Nephron (organoid): ENCODE results near the gene MMP14.

ENCODE experiments used
- H3K27ac Mint-ChIP-seq, 3 experiments: 2 replicates each; pipeline ENCODE4 v1.8.0; 2020; ENCODE audit warnings: mixed read lengths in 3 of 3, mild to moderate bottlenecking in 2 of 3, moderate library complexity in 1 of 3
- H3K27me3 Mint-ChIP-seq: 2 replicates; pipeline ENCODE4 v1.8.0; 2021; ENCODE audit warnings: low read depth, mild to moderate bottlenecking, moderate library complexity, mixed read lengths
- H3K36me3 Mint-ChIP-seq: 2 replicates; pipeline ENCODE4 v1.8.0; 2020; ENCODE audit warnings: low read depth, mixed read lengths
- H3K4me1 Mint-ChIP-seq: 2 replicates; pipeline ENCODE4 v1.8.0; 2020; ENCODE audit warnings: mixed read lengths
- H3K4me3 Mint-ChIP-seq, 3 experiments: 2 replicates each; pipeline ENCODE4 v1.8.0; 2020; ENCODE audit warnings: mild to moderate bottlenecking in 3 of 3, mixed read lengths in 3 of 3, moderate library complexity in 2 of 3
- H3K9me3 Mint-ChIP-seq: 2 replicates; pipeline ENCODE4 v1.8.0; 2020; ENCODE audit warnings: mixed read lengths
- CTCF ChIP-seq, 3 experiments: fragments of 200-600 bp; sonication (generic); IDR thresholded peaks; one replicate each; pipeline ENCODE4 v1.5.0; 2021; ENCODE audit warnings: antibody characterized with exemption in 3 of 3; ENCODE audit not compliant: unreplicated experiment in 3 of 3

The MMP14 gene

GRCh38 chr14:22837114-22837749 lies 847 bp downstream of the MMP14 start:
- no peaks in the 10 kb centered on the region for H3K27me3 Mint-ChIP-seq
- peak overlapping the region; percentile 95 to 99 (median 97) for H3K4me3 Mint-ChIP-seq
- no peak for TF ChIP-seq CTCF (IDR thresholded peaks at IDR 0.05; ENCODE audit: unreplicated experiment in 3 of 3)
- H3K9me3 Mint-ChIP-seq = no peaks in the 10 kb centered on the region
- H3K4me1 Mint-ChIP-seq = peaks cover 27% of the 10 kb centered on the region
- H3K36me3 Mint-ChIP-seq = peaks cover 29% of the 10 kb centered on the region
- peak overlapping the region; percentile 99 to 100 (median 99) for H3K27ac Mint-ChIP-seq

- peaks cover 36% of the 10 kb centered on the region for H3K36me3 Mint-ChIP-seq
- peaks cover 27% of the 10 kb centered on the region for H3K4me1 Mint-ChIP-seq
- H3K27ac Mint-ChIP-seq = peak overlapping the region; percentile 99 to 100 (median 99)
- H3K4me3 Mint-ChIP-seq = peak overlapping the region; percentile 95 to 99 (median 97)
- H3K9me3 Mint-ChIP-seq = no peaks in the 10 kb centered on the region
- no peaks in the 10 kb centered on the region for H3K27me3 Mint-ChIP-seq
- TF ChIP-seq CTCF (IDR thresholded peaks at IDR 0.05; ENCODE audit: unreplicated experiment in 3 of 3) = no peak
These were observed 1.6 kb downstream of the MMP14 start for GRCh38 chr14:22837750-22838538.

- peaks cover 38% of the 10 kb centered on the region for H3K36me3 Mint-ChIP-seq
- no peak for TF ChIP-seq CTCF (IDR thresholded peaks at IDR 0.05; ENCODE audit: unreplicated experiment in 3 of 3)
- peak overlapping the region; percentile 95 to 99 (median 97) for H3K4me3 Mint-ChIP-seq
- H3K27ac Mint-ChIP-seq = peak overlapping the region; percentile 99 to 100 (median 99)
- peaks cover 27% of the 10 kb centered on the region for H3K4me1 Mint-ChIP-seq
- H3K9me3 Mint-ChIP-seq = no peaks in the 10 kb centered on the region
- H3K27me3 Mint-ChIP-seq = no peaks in the 10 kb centered on the region
These were observed 2.3 kb downstream of the MMP14 start for GRCh38 chr14:22838631-22839041.

GRCh38 chr14:22839159-22839779 lies 2.9 kb downstream of the MMP14 start:
- H3K36me3 Mint-ChIP-seq = peaks cover 45% of the 10 kb centered on the region
- H3K9me3 Mint-ChIP-seq = no peaks in the 10 kb centered on the region
- H3K4me3 Mint-ChIP-seq = peak overlapping the region; percentile 95 to 99 (median 97)
- TF ChIP-seq CTCF (IDR thresholded peaks at IDR 0.05; ENCODE audit: unreplicated experiment in 3 of 3) = no peak
- H3K4me1 Mint-ChIP-seq = peaks cover 27% of the 10 kb centered on the region
- H3K27me3 Mint-ChIP-seq = no peaks in the 10 kb centered on the region
- H3K27ac Mint-ChIP-seq = peak overlapping the region; percentile 99 to 100 (median 99)

- Mint-ChIP-seq H3K9me3 (no peaks in the 10 kb centered on the region), H3K36me3 (peaks cover 60% of the 10 kb centered on the region), H3K27ac (no peak overlapping the region), H3K27me3 (no peaks in the 10 kb centered on the region), H3K4me1 (peaks cover 28% of the 10 kb centered on the region), H3K4me3 (peak overlapping the region in 1 of 3 experiments; percentile 22)
- TF ChIP-seq CTCF (IDR thresholded peaks at IDR 0.05; ENCODE audit: unreplicated experiment in 3 of 3) = no peak
These were observed 4.9 kb downstream of the MMP14 start for GRCh38 chr14:22841311-22841710.
